NCI-H2227 treated with DMSO at 0.1 percent for 48 hours (cell line): ENCODE measurements around the gene VKORC1.
A peak's percentile ranks its signal among the peaks of the same experiment; 100 is the strongest.
"Not testable (repeated sequence)": the region's sequence is repeated elsewhere in the genome, so short reads cannot be mapped to it uniquely, and the experiment has no call there.

Source experiments
- DNase-seq: peaks from one replicate; lab custom pipeline; 2025; lab: John Stamatoyannopoulos, UW

VKORC1 gene

GRCh38 chr16:31107465-31107867 is 12.9 kb upstream of the VKORC1 start:
- no peak for DNase-seq

GRCh38 chr16:31106509-31107464 is 12.2 kb upstream of the VKORC1 start:
- DNase-seq, result no peak

- no peak for DNase-seq
These were observed 11.1 kb upstream of the VKORC1 start for GRCh38 chr16:31105677-31106213.

- DNase-seq, result not testable (repeated sequence)
These were observed 6.5 kb upstream of the VKORC1 start for GRCh38 chr16:31100876-31101641.

- DNase-seq, result no peak
These were observed 5.5 kb upstream of the VKORC1 start for GRCh38 chr16:31099860-31100638.

- DNase-seq, result no peak
These were observed 541 bp downstream of the VKORC1 start for GRCh38 chr16:31094088-31094423.

GRCh38 chr16:31093132-31093703 is 1.4 kb downstream of the VKORC1 start:
- peak; percentile 52 for DNase-seq

- no peak for DNase-seq
These were observed 2.3 kb downstream of the VKORC1 start for GRCh38 chr16:31092330-31092729.

- DNase-seq, result no peak
These were observed 4.1 kb downstream of the VKORC1 start for GRCh38 chr16:31090540-31090939.

GRCh38 chr16:31089199-31089598 is 5.4 kb downstream of the VKORC1 start:
- DNase-seq, result no peak

- DNase-seq, result no peak
These were observed 6.0 kb downstream of the VKORC1 start, which contains the start of gene PRSS53 for GRCh38 chr16:31088459-31089183. Gene PRSS53 (minus strand): TSS chr16:31088943. CDS start chr16:31088809, 134 bp downstream.

GRCh38 chr16:31087971-31088370 is 6.6 kb downstream of the VKORC1 start:
- no peak for DNase-seq

- no peak for DNase-seq
These were observed 7.1 kb downstream of the VKORC1 start for GRCh38 chr16:31087481-31087880.

GRCh38 chr16:31086629-31086906 is 8.0 kb downstream of the VKORC1 start:
- DNase-seq, result no peak

- no peak for DNase-seq
These were observed 8.5 kb downstream of the VKORC1 start for GRCh38 chr16:31085873-31086628.

- DNase-seq, result no peak
These were observed 9.2 kb downstream of the VKORC1 start for GRCh38 chr16:31085411-31085810.

- DNase-seq, result no peak
These were observed 9.9 kb downstream of the VKORC1 start for GRCh38 chr16:31084584-31085302.

GRCh38 chr16:31083981-31084380 is 10.6 kb downstream of the VKORC1 start:
- no peak for DNase-seq

GRCh38 chr16:31083556-31083955 is 11.0 kb downstream of the VKORC1 start:
- no peak for DNase-seq

- DNase-seq, result peak; percentile 10
These were observed 11.5 kb downstream of the VKORC1 start for GRCh38 chr16:31083081-31083480.
